ENCODE results near the gene ITPKC.
"Not testable (repeated sequence)": the region's sequence is repeated elsewhere in the genome, so short reads cannot be mapped to it uniquely, and the experiment has no call there.

ITPKC gene

GRCh38 chr19:40742477-40742876, 25.6 kb downstream of the ITPKC start:
- no peak for DNase-seq

DNA sequence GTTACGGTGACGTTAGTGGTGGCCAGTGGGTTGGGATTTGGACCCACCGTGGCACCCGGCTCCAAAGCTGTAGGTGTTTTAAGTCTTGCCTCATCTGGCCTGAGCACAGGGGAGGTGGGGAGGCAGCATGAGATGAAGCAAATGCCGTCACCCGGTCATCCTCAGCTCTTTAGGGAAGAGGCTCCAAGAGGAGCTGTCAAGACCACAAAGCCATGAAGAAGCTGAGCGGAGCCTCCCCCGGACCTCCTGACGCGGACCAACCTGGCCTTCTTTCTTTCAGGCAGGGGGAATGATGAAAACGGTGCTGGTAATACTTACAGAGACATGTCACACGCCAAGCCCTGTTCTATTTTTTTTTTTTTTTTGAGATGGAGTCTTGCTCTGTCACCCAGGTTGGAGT, 26.0 kb downstream of the ITPKC start:
- DNase-seq: no peak

DNA sequence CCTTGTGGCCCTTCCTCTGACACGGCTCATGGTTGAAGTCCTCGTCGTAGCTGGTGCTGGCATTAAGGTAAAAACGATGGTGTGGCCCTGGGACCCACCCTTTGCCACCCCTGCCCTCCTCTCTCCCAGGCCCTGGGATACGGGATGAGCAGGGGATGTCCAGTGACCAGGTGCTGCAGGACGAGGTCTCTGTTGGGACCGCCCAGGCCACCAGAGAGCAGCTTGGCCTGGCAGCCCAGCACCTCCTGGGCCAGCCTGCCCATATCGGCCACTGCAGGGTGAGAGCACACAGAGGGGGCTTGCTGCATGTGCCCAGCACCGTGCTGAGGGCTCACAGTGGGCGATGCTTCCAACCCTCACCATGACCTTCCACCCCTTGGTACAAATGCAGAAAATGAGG, 27.0 kb downstream of the ITPKC start:
- no peak for DNase-seq

DNA sequence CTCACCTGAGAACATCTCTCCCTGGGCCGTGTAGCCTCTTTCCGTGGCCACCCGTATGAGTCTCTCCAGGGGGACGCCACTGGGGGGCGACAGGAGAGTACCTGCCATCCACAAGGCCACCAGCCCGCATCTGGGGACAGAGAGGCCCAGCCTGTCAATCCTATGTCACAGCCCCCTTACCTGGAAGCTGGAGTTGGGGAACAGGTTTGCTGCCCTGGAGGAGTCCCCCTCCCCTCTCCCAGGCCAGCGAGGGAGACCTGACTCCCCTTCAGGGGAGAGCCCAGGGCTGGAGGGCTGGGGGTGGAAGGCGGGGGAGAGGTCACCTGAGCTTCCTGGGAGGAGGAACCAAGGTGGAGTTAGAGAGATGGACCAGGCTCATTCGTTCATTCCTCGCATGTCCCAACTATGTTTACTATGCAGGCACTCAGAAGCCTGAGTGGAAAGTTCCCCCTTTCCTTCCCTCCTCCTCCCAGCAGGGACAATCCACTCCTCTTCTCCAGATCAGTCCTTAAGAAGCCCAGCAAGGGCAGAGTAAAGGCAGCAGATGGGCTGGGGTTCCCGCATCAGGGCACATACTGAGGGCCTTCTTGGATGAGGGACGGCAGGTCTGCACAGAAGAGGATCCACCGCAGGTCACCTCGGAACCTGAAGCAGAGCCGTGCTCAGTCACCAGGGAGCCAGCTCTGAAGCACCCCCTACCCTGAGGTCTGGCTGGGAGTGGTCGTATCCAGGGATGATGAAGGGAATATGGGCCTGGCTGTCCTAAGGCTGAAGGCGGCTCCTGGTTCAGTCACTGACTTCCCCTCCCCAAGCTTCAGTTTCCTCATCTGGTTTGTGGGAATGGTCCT, 27.9 kb downstream of the ITPKC start:
- peak; percentile 29 for DNase-seq

GRCh38 chr19:40745402-40745780, 28.5 kb downstream of the ITPKC start:
- DNase-seq: no peak

DNA sequence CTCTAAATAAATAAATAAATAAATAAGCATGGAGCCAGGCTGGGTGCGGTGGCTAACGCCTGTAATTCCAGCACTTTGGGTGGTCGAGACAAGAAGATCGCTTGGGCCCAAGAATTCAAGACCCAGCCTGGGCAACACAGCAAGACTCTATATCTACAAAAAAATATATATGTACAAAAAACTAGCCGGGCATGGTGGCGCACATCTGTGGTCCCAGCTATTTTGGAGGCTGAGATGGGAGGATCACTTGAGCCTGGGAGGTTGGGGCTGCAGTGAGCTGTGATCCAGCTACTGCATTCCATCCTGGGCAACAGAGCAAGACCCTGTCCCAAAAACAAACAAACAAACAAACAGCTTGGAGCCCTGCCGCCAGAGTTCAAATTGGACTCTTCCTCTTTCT, 30.6 kb downstream of the ITPKC start:
- DNase-seq: no peak

DNA sequence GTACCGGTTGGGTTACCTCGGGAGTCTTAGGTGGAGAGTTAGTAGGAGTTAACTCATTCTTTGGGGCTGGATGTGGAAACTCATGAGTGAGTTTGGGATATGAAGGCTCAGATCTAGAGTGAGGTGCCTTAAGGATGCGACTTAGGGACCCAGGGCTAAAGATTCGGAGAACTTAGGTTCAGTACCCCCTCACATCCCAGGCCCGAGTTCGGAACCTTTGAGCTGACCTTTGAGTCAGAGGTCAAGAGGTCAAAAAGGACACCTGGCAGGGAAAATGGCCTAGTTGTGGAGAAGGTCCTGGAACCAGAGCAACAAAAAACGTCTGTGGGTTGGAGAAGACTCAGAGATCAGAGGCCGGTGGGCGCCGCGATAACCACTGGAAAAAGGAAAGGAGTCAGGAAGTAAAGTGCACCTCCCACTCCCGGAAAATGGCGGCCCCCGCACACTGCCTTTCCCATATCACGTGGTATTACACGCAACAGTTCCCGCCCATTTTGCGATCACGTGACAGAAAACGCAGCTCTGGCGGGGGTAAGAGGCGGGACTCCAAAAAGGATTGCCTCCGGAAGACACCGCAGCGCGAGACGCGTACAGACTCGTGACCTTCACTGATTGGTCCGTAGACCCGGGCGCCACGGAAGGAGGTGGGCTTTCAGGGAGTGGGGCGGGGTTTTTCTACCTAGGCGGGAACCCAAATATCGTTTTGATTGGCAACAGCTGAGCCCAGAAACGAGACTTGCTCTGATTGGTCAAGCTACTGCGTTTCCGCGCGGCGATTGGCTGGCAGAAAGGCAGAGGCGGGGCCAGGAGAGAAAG, 33.4 kb downstream of the ITPKC start, which contains the start of gene ACTMAP:
ACTMAP (minus strand) TSS at position 420 of the 816 bp plus-strand sequence. CDS start 674 bp downstream, outside the sequence.
- peak; percentile 99 for DNase-seq

GRCh38 chr19:40750874-40751537, 34.1 kb downstream of the ITPKC start, which contains the start of gene SNRPA:
Gene SNRPA, plus strand, starts transcription at chr19:40751203. Its CDS starts 206 bp downstream, at chr19:40751409.
- DNase-seq: peak; percentile 97

DNA sequence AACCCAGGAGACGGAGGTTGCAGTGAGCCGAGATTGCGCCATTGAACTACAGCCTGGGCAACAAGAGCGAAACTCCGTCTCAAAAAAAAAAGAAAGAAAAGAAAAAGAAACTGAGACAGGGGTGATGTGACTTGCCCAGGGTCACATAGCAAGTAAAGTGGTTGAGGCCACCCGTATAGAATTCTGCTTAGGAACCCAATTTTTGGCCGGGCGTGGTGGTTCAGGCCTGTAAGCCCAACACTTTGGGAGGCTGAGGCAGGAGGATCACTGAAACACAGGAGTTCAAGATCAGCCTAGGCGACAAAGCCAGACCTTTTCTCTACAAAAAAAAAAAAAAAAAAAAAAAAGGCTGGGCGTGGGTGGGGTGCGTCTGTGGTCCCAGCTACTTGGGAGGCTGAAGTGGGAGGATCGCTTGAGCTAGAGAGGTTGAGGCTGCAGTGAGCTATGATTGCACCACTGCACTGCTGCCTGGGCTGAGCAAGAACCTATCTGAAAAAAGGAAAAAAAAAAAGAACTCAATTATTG, 35.4 kb downstream of the ITPKC start:
- no peak for DNase-seq

DNA sequence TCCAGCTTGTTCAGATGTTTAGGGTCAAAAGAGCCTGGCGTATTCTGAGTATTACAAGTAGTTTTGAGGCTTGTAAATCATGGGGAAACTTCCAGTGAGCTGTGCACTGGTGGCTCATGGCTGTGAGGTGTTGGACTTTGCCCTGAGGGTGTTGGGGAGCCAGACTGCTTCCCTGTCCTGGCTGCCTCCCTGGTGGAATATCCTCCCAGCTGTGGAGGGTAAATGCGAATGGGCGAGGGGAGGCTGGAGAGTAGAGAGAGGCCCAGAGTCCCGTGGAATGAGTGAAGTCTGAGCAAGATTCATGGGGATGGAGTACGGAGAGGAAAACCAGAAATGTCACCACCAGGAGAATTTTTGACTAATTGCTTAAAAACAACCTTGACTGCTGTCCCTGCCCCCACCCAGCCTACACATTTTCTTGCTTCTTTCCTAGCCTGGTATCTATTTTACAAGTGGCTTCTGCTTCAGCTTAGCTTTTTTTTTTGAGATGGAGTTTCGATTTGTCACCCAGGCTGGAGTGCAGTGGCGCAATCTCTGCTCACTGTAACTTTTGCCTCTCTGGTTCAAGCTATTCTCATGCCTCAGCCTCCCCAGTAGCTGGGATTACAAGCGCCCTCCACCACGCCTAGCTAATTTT, 37.8 kb downstream of the ITPKC start:
- peak; percentile 77 for DNase-seq

DNA sequence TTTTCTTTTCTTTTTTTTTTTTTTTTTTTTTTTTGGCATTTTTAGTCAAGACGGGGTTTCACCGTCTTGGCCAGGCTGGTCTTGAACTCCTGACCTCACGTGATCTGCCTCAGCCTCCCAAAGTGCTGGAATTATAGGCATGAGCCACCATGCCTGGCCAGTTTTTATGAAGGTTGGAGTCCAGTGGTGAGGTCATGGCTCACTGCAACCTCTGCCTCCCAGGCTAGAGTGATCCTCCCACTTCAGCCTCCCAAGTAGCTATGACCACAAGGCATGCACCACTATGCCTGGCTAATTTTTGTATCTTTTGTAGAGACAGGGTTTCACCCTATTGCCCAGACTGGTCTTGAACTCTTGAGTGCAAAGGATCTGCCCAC, 38.3 kb downstream of the ITPKC start:
- no peak for DNase-seq

DNA sequence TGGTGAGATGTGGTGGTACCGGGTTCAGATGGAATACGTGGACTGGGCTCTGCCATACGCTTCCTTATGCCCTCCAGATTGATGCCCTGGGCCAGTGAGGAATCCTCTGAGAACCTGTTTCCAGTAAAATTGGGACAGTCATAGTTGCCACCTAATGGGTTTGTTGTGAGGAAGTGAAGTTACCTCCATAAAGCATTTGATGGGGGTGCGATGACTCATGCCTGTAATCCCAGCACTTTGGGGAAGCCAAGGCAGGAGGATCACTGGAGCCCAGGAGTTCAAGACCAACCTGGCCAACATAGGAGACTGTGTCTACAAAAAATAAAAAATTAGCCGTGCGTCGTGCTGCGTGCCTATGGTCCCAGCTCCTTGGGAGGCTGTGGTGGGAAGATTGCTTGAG, 38.9 kb downstream of the ITPKC start:
- no peak for DNase-seq

- no peak for DNase-seq
These were observed 39.7 kb downstream of the ITPKC start for GRCh38 chr19:40756502-40757110.

- DNase-seq: no peak
These were observed 41.6 kb downstream of the ITPKC start for GRCh38 chr19:40758491-40758890.

- no peak for DNase-seq
These were observed 42.4 kb downstream of the ITPKC start for GRCh38 chr19:40759352-40759751.

DNA sequence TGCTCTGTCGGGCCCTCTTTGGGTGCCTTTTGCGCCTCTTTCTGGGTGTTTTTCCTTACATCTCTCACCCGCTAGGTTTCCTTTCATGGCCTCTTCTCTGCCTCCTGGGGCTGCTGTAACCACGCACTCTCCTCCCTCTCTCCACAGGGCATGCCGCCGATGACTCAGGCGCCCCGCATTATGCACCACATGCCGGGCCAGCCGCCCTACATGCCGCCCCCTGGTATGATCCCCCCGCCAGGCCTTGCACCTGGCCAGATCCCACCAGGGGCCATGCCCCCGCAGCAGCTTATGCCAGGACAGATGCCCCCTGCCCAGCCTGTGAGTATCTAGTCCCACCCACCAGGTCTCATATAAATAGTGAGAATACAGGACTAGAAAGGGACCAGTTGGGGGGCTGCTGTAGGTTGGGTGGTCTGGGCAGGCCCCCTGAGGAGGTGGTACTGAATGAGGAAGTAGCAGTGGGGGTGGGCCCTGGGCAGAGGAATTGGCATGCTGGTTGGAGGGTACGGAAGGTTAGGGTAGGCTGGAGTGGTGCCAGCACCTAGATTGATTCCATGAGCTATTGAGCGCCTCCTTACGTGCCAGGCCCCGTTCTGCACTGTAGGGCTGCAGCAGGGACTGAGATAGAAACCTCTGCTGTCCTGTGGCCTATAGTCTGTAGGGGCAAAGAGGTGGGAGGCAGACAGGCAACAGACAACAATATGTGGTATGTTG, 46.0 kb downstream of the ITPKC start:
- no peak for DNase-seq

DNA sequence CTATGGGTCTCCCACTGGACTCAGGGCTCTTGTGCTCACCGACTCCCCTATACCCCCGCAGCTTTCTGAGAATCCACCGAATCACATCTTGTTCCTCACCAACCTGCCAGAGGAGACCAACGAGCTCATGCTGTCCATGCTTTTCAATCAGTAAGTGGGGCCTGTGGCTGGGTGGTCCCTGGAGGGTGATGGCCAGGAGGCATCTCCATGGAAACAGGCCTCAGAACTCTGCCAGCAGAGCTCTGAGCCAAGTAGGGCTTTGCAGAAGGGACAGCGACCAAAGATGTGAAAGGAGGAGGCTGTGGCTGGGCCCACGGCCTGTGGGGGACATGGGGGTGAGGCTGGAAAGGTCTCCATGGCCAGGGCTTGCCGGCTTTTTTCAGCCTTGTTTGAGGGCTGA, 46.6 kb downstream of the ITPKC start:
- DNase-seq: no peak

DNA sequence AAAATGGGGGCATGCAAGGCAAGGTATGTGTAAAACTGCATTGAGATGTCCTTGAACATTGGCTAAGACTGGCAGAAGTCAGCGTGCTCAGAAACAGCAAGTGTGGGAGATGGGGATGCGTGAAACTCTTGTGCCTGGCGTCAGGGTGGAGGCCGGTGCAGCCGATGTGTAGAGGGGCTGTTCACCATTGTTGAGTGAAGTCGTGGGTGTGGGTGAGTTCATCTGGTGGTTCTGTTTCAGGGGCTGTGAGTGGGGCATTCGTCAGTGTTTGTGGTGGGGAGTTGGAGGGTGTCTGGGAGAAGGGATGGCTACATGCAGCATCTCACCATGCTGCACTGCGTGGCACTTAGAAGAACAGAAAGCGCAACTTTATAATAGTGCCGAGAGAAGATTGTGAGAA, 47.1 kb downstream of the ITPKC start:
- no peak for DNase-seq

- not testable (repeated sequence) for DNase-seq
These were observed 49.5 kb downstream of the ITPKC start for GRCh38 chr19:40766385-40766784.

GRCh38 chr19:40768869-40769268, 52.0 kb downstream of the ITPKC start:
- no peak for DNase-seq

GRCh38 chr19:40771101-40771862, 54.4 kb downstream of the ITPKC start:
- not testable (repeated sequence) for DNase-seq

Data from activated naive CD4-positive, alpha-beta T cell treated with anti-CD3 and anti-CD28 coated beads, Interleukin-2, amount 50 U/mL, for 16 hours (primary cell).